ENCODE results near the gene CUL1.

Gene CUL1

GRCh38 chr7:148698397-148699023, at the start of gene CUL1:
CUL1 (plus strand) TSS chr7:148698903; CDS start chr7:148730123, 31,220 bp downstream.
- DNase-seq (ENCODE audit: low spot score), result peak; percentile 81

- peak; percentile 57 for DNase-seq (ENCODE audit: low spot score)
Observed at GRCh38 chr7:148650232-148650858, 48.4 kb upstream of the CUL1 start.

DNA sequence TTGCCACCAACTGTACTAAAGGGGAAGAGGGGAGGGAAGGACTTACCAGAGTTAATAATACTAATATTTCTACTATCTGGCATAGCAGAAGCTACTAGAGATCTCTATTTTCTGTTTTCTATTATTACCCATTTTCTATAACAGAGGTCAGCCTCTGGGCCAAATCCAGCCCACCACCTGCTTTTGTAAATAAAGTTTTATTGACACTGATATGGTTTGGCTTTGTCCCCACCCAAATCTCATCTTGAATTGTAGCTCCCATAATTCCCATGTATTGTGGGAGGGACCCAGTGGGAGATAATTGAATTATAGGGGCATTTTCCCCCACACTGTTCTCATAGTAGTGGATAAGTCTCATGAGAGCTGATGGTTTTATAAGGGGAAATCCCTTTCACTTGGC, 45.9 kb upstream of the CUL1 start:
- no peak for DNase-seq (ENCODE audit: low spot score)

GRCh38 chr7:148657929-148658328, 40.8 kb upstream of the CUL1 start:
- DNase-seq (ENCODE audit: low spot score), result no peak

GRCh38 chr7:148661471-148661870, 37.2 kb upstream of the CUL1 start:
- DNase-seq (ENCODE audit: low spot score), result no peak

DNA sequence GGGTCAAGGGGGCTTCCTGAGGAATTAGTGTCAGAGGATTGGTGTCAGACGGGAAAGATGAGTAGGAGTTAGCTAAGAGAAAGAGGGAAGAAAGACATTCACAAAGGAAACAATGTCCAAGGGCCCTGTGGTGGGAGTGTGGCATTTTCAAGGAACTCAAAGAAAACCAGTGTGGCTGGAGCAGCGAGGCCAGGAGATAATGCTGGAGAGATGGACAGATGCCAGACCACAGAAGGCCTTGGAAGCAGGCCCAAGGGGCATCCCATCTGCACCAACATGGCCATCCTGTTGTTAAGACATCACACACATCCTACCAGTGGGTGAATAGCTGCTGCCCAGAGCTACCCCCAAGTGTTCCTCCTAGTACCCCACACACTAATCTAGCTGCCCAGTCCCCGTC, 36.1 kb upstream of the CUL1 start:
- no peak for DNase-seq (ENCODE audit: low spot score)

- DNase-seq (ENCODE audit: low spot score), result peak; percentile 25
Observed at GRCh38 chr7:148664324-148664723, 34.4 kb upstream of the CUL1 start.

DNA sequence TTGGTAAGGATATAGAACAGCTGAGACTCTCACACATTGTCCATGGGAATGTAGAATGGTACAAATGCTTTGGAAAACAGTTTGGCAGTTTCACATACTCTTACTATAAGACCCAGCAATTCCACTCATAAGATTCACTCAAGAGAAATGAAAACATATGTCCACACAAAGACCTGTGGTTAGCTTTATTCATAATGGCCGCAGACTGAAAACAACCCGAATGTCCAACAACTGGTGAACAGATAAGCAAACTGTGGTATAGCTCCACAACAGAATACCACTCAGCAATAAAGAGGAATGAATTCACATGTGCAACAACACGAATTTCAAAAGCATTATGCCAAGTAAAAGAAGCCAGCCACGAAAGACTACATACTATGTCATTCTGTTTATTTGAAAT, 33.5 kb upstream of the CUL1 start:
- DNase-seq (ENCODE audit: low spot score), result no peak

DNA sequence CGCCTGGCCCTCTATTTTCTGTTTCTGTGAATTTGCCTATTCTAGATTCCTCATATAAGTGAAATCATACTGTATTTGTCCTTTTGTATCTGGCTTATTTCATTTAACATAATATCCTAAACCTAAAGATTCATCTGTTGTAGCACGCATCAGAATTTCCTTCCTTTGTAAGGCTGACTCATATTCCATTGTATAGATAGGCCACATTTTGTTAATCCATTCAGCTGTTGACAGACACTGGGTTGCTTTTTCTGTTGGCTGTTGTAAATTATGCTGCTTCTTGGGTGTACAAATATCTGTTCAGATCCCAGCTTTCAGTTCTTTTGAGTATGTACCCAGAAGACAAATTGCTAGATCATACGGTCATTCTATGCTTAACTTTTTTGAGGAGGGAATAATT, 28.8 kb upstream of the CUL1 start:
- no peak for DNase-seq (ENCODE audit: low spot score)

DNA sequence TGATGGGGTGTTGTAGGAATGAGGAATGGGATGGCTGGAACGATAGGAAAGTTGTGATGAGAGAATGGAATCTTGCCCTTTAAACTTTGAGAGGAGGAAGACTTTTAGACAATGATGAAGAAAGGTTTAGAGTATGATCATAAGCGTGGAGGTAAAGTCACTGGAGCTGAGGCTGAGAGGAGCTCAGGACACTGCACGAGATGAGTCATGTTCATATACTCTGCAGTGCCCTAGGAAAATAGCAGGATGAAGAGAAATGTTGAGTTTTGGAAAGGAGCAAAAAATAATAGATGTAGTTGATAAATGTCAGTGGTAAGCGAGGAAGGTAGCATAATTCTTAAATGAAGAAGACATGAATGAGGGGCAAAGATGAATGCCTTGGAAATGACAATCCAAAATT, 28.3 kb upstream of the CUL1 start:
- DNase-seq (ENCODE audit: low spot score), result no peak

- no peak for DNase-seq (ENCODE audit: low spot score)
Observed at GRCh38 chr7:148670807-148671206, 27.9 kb upstream of the CUL1 start.

- DNase-seq (ENCODE audit: low spot score), result no peak
Observed at GRCh38 chr7:148672041-148672440, 26.7 kb upstream of the CUL1 start.

DNA sequence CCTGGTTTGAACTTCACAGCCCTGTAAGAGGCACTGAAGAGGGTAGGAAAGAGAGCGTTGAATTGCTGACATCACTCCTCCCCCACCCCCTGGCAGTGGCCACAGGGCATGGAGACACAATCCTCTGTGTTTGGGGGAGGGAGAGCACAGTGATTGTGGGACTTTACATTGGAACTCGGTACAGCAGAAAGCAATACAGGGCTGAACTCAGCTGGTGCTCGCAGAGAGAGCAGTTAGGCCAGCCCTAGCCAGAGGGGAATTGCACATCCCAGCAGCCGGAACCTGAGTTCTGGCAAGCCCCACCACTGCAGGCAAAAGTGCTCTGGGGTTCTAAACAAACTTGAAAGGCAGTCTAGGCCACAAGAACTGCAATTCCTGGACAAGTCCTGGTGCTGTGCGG, 24.0 kb upstream of the CUL1 start:
- no peak for DNase-seq (ENCODE audit: low spot score)

- DNase-seq (ENCODE audit: low spot score), result no peak
Observed at GRCh38 chr7:148676291-148676690, 22.4 kb upstream of the CUL1 start.

DNA sequence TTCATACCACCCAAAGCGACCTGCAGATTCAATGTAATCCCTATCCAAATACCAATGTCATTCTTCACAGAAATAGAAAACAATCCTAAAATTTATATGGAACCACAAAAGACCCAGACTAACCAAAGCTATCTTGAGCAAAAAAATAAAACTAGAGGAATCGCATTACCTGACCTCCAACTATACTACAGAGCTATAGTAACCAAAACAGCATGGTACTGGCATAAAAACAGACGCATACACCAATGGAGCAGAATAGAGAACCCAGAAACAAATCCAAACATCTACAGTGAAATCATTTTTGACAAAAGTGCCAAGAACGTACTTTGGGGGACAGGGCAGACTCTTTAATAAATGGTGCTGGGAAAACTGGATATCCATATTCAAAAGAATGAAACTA, 16.9 kb upstream of the CUL1 start:
- no peak for DNase-seq (ENCODE audit: low spot score)

DNA sequence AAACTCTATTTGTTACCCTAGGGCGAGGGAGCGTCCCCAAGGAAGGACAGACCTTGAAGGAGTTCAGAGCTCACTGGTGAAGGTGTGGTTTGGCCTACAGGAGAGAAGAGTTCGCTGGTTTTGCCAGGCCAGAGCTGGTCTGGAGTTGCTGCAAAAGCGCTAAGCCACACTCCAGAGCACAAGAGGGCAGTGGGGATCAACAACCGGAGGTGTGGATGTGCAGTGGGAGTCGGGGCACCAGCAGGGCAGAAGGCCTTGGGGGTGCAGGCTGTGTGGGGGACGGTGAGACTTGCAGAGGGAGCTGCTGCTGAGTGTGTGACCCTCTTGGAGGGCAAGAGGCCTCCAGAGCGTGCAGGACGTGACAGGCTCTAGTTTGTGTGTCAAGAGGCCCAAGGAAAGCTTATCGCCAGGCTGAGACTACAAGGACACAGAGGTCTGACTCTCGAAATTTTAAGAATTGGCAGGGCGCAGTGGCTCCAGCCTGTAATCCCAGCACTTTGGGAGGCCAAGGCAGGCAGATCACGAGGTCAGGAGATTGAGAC, 14.3 kb upstream of the CUL1 start:
- DNase-seq (ENCODE audit: low spot score), result no peak

DNA sequence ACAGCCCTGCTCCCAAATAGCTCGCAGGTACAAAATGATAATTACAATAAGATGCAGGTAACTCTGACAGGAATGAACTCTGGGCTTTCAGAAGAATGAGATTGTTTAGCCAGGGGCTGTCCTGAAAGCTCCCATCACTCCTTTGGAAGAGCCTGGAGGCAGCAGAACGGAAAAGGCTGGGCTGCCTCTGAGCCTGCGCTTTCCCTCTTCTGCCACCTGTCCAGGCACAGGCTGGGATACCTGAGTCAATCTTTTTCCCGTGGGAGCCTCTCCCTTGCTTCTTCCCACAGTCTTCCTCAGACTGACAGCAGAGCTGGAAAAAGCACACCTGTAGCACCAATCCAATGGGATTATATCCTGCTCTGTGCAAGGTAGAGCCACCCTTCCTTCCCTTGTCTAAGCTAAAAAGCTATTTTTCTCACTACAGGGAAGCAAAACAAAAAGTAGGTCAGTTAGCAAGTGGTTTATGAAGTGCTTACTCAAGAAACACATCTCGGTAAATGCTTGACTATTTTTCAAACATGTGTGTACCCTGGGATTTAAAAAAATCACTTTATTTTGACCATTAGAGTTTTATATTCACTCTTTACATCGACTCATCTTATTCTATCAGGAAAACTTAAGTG, 12.3 kb upstream of the CUL1 start:
- no peak for DNase-seq (ENCODE audit: low spot score)

GRCh38 chr7:148687555-148687954, 11.1 kb upstream of the CUL1 start:
- no peak for DNase-seq (ENCODE audit: low spot score)

DNA sequence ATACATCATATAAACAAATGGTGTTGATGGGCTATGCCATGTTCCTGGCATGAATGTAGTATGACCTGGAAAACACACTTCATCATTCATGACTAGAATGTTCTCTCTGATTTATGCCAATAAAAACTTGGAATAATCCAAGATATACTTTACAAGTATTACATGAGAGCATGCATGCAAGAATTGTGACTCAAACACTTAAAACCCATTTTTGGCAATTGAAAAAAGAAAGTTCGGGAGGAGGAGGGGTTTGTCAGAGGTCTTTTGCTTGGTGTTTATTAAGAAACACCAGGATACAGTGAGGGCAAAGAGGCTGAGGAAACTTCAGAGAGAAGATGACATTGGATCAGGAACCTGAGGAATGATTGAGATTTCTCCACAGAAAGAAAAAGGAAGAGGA, 10.2 kb upstream of the CUL1 start:
- peak; percentile 28 for DNase-seq (ENCODE audit: low spot score)

DNA sequence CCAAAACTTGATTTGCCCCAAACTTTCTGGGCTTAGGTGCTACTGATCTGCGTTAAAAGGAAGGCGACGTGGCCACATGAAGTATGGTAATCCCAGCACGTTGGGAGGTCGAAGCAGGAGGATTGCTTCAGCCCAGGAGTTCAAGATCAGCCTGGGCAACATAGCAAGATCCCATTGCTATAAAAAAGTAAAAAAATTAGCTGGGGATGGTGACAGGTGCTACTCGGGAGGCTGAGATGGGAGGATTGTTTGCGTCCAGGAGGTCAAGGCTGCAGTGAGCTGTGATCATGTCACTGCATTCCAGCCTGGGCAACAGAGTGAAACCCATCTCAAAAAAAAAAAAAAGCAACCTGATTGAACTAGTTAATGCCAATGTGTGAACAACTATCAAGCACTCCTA, 5.1 kb upstream of the CUL1 start:
- DNase-seq (ENCODE audit: low spot score), result no peak

DNA sequence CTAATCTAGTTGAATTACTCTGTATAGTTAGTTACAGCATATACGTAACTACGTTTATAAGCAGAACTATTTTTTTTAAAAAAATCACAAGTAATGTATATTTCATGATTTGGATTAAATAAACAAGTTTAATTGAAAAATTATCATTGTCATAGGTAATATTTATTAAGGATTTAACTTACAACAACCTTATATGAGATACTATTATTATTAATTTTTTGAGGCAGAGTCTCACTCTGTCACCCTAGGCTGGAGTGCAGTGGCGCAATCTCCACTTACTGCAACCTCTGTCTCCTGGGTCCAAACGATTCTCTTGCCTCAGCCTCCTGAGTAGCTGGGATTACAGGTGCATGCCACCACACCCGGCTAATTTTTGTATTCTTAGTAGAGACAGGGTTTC, 4.1 kb upstream of the CUL1 start:
- no peak for DNase-seq (ENCODE audit: low spot score)

DNA sequence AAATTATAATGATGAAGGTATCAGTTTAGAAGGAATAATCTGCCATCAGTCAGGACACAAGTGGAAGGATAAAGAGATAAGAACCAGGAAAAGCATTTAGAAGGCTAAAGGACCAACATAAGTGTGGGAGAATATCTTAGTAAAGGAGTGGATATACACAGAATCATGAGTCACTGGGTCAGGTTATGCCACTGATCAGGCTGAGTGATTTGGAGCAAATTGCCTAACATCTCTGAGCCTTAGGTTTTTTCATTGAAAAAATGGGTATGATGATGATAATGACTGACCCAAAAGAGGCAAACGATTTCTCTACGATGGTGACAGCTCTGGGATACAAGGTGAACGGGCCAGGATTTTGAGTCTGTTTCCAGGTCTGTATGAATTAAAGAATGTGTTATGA, 2.8 kb upstream of the CUL1 start:
- no peak for DNase-seq (ENCODE audit: low spot score)

DNA sequence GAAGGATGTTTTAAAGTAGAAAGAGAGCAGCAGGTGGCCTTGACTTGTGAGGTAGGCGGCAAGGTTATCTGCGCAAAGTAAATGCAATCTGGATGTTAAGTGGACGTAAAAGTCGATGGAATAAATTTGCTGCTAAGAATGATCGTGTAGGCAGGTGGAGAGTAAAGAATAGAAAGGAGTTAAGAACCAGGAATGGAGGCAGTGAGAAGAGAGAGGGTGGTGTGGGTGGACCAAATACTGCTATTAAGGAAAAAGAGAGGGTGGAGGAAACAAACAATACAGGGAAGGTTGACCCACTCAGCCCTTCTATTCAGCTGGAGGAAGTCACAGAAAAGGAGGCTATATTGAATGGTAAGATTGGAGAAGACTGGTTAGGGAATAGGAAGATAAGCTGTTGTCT, 1.9 kb upstream of the CUL1 start:
- DNase-seq (ENCODE audit: low spot score), result no peak

Data from AG08395 (cell line).